ENCODE data around the gene NOC4L. TPM values are rescaled to one million over a fixed set of nuclear protein-coding genes. Genes with fewer than 3 reads are reported as not detected.
A peak's percentile ranks its signal among the peaks of the same experiment; 100 is the strongest.

NOC4L gene
- polyA plus RNA-seq, 1 experiment, result 8.1 TPM

DNA sequence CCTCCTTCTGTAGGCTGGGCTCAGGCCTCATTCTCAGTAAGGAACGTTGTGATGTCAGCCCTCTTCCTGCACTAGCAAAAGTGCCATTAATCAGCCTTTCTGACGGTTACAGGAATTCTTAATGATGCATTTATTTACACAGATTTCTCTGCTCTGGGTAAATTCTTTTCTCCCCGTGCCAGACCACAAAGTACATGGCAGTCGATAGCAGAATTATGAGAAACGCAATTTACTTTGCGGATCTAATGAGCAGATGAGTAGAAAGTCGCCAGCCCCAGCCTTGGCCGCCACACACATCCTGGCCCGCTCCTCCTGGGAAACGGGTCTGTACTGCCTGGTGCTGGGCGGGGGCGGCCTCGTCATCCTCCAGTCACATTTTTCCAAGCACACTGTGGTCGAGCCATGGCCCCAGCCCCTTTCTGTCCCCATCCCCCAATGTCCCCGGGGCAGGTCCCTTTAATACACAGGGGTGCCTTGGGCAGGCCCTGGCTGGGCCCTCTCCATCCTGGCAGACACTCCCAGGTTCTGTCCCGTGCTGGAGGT is 25.9 kb downstream of the NOC4L start:
- peaks cover 15% of the 10 kb centered on the region for H3K27me3 ChIP-seq (ENCODE audit: control insufficient read depth, insufficient read depth, low read length)
- TF ChIP-seq, protein P1, sequence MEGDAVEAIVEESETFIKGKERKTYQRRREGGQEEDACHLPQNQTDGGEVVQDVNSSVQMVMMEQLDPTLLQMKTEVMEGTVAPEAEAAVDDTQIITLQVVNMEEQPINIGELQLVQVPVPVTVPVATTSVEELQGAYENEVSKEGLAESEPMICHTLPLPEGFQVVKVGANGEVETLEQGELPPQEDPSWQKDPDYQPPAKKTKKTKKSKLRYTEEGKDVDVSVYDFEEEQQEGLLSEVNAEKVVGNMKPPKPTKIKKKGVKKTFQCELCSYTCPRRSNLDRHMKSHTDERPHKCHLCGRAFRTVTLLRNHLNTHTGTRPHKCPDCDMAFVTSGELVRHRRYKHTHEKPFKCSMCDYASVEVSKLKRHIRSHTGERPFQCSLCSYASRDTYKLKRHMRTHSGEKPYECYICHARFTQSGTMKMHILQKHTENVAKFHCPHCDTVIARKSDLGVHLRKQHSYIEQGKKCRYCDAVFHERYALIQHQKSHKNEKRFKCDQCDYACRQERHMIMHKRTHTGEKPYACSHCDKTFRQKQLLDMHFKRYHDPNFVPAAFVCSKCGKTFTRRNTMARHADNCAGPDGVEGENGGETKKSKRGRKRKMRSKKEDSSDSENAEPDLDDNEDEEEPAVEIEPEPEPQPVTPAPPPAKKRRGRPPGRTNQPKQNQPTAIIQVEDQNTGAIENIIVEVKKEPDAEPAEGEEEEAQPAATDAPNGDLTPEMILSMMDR (IDR thresholded peaks at IDR 0.05; ENCODE audit: insufficient read depth, low read depth, low read length), result no peak
- ChIA-PET POLR2A (no interaction called here), CTCF (no interaction called here)
- no peaks in the 10 kb centered on the region for H3K36me3 ChIP-seq (ENCODE audit: control insufficient read depth, insufficient read depth, low read length)
- peak; percentile 11 for DNase-seq (ENCODE audit: low read depth)
- H3K4me3 ChIP-seq (ENCODE audit: low read depth, low read length), result no peak overlapping the region

DNA sequence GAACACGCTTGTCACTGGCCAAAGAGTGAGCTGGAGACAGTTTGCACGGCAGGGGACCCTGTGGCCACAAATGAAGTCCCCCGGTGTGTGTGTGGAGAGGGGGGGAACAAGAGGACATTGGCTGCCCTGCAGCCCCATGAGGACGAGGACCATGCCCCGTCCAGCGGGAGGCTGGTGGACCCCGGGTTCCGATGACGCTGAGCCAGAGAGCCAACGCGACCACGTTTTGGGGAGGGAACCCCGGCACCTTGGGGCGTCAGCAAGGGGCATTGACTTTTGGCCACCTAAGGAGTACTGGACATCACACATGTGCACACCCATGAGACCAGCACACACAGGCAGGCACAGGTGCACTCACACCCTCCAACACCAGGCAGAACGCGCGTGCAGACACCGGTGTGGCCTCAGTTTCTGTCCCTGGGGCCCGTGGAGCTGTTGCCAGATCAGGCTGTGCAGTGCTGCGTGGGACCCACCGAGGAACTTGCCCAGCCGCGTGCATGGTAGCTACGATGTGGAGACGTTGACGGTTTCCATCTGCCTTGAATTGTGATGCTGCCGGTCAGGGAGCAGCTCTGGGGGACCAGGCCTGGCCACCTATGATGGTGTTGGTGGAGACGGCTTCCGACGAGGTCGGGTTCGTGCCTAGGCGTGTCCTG is 26.5 kb downstream of the NOC4L start:
- Histone ChIP-seq H3K4me3 (ENCODE audit: low read depth, low read length) (no peak overlapping the region), H3K36me3 (ENCODE audit: control insufficient read depth, insufficient read depth, low read length) (no peaks in the 10 kb centered on the region), H3K27me3 (ENCODE audit: control insufficient read depth, insufficient read depth, low read length) (peaks cover 16% of the 10 kb centered on the region)
- no peak for DNase-seq (ENCODE audit: low read depth)
- POLR2A ChIA-PET, result no interaction called here
- TF ChIP-seq, protein P1 (IDR thresholded peaks at IDR 0.05; ENCODE audit: insufficient read depth, low read depth, low read length), result no peak
- CTCF ChIA-PET, result no interaction called here

DNA sequence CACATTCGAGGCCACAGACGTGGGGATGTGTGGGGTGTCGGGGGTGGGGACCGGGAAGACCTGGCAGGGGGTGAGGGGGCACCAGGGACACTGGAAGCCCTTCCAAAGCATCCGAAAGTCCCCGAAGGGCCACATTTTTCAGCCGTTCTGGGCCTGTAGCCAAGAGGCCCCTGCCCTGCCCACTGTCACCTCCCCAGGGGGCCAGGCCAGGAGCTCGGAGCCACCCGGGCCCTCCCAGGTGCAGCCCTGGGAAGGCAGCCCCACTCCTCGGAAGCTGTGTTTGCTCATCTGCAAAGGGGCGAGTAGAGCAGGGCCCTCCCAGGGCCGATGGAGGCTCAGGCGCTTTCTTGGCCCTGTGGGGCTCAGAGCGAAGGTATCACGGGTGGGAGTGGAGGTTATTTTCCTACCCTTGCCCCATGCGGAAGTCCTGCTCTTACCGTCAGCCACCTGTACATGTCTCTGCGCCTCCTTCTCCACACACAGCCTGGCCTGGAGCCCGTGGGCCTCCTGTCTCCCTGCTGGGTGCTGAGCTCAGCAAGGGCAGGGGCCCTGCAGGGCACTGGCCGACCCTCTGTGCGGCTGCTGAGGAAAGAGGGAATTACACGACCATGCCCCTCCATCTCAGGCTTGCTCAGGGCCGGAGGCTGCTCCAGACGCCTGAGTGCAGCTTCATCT is 27.2 kb downstream of the NOC4L start:
- Histone ChIP-seq H3K4me3 (ENCODE audit: low read depth, low read length) (no peak overlapping the region), H3K27me3 (ENCODE audit: control insufficient read depth, insufficient read depth, low read length) (peaks cover 18% of the 10 kb centered on the region), H3K36me3 (ENCODE audit: control insufficient read depth, insufficient read depth, low read length) (no peaks in the 10 kb centered on the region)
- no peak for DNase-seq (ENCODE audit: low read depth)
- TF ChIP-seq, protein P1 (IDR thresholded peaks at IDR 0.05; ENCODE audit: insufficient read depth, low read depth, low read length), result no peak
- POLR2A ChIA-PET, result no interaction called here
- CTCF ChIA-PET, result no interaction called here

DNA sequence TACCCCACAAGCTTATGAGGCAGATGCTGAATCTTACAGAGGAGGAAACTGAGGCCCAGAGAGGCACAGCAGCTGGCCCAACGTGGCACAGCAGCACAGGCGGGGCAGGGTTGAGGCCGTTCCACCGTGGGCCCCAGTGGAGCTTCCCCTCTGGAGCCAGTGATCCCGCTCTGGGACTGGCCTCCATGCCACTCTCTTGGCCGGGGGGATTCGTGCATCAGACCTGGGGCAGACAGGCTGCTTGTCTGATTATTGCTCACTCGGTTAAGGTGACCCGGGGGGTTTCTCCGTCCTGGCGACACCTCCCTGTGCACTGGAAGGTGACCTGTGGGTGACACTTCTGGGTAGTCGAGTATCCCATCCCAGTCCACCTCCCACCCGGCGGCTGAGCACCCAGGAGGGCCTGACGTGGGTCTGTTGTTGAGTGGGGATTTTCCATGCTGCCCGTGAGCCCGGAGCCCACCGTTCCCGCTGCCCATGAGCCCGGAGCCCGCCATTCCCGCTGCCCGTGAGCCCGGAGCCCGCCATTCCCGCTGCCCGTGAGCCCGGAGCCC is 27.8 kb downstream of the NOC4L start:
- ChIA-PET CTCF (no interaction called here), POLR2A (no interaction called here)
- TF ChIP-seq, protein P1 (IDR thresholded peaks at IDR 0.05; ENCODE audit: insufficient read depth, low read depth, low read length), result no peak
- H3K36me3 ChIP-seq (ENCODE audit: control insufficient read depth, insufficient read depth, low read length), result no peaks in the 10 kb centered on the region
- H3K27me3 ChIP-seq (ENCODE audit: control insufficient read depth, insufficient read depth, low read length), result peaks cover 19% of the 10 kb centered on the region
- DNase-seq (ENCODE audit: low read depth), result no peak
- no peak overlapping the region for H3K4me3 ChIP-seq (ENCODE audit: low read depth, low read length)

DNA sequence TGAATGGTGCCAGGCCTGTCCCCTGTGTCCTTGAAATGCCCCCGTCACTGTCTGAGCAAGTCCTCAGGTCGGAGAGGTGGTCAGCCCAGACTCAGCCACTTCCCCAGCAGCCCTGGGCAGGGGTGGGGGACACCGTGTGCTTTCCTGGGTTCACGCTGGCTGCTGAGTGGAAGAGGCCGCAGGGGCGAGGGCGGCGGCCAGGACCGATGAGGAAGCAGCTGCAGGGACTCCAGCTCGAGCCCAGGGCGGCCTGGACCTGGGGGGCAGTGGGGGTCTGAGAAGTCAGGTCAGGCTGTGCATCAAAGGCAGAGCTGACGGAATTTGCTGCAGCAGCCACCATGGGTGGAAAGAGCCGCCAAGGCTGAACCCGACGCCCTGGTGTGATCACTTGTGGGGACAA is 28.4 kb downstream of the NOC4L start:
- TF ChIP-seq, protein P1 (IDR thresholded peaks at IDR 0.05; ENCODE audit: insufficient read depth, low read depth, low read length), result no peak
- H3K36me3 ChIP-seq (ENCODE audit: control insufficient read depth, insufficient read depth, low read length), result no peaks in the 10 kb centered on the region
- ChIA-PET POLR2A (no interaction called here), CTCF (no interaction called here)
- peaks cover 20% of the 10 kb centered on the region for H3K27me3 ChIP-seq (ENCODE audit: control insufficient read depth, insufficient read depth, low read length)
- no peak for DNase-seq (ENCODE audit: low read depth)
- no peak overlapping the region for H3K4me3 ChIP-seq (ENCODE audit: low read depth, low read length)
